Left lobe of liver (tissue), 2 donors: Measurements from ENCODE around the gene ZCWPW1. TPM values are rescaled to one million over a fixed set of nuclear protein-coding genes. Genes with fewer than 3 reads are reported as not detected.
"Not testable (repeated sequence)": the region's sequence is repeated elsewhere in the genome, so short reads cannot be mapped to it uniquely, and the experiment has no call there.

Source experiments
- ATAC-seq: fragments of 200-7000 bp; cut with Tn5 transposase; one replicate; pipeline ENCODE4 v1.9.1; 2020; ENCODE audit warnings: mild to moderate bottlenecking, moderate library complexity
- DNase-seq: peaks from one replicate; pipeline ENCODE4 v3.0.0-alpha.2; 2020; ENCODE audit warnings: low spot score
- total RNA-seq: library from RNA; stranded (reverse); gene quantifications from one replicate; pipeline ENCODE4 v1.2.1, GENCODE V29; 2021
- donor health status: DM: no; HTN: no; CAD: no; lungs with moderate emphysema.
- donor health status: DM: no; HTN: yes; CAD: no.

ZCWPW1 gene
- total RNA-seq, 1 donor from 2014 or later = 4.4 TPM

DNA sequence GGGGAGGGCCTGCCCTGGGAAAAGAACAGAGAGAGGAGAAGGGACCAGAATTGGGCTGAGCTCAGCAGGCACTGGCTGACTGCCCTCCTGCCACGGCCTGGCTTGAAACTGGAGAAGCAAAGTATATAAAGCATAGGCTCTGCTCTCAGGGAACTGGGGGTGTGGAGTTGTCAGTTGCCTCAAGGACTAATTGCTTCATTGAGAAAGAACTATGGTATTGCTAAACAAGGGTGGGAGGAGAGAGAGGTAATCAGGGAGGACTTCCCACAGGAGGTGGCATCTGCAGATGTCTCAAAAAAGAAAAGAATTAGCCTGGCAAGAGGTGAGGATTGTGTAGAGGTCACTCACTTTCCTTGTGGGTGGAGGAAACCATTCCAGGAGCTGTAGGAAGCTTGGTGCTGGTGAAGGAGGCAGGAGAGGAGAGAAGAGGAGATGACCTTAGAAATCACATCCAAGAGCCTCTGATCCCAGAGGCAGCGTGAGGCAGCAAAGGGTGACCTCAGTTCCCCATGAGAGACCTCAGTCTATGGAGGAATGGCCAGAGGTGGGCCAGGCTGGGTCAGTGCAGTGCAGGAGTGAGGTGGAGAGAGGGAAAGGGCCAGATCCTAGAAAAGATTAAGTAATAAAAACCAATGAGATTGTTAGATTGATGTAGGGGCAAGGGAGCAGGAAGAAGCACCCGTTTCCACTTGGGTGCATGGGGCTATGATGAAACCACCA lies 68.2 kb downstream of the ZCWPW1 start:
- ATAC-seq (no peak), DNase-seq (no peak)

DNA sequence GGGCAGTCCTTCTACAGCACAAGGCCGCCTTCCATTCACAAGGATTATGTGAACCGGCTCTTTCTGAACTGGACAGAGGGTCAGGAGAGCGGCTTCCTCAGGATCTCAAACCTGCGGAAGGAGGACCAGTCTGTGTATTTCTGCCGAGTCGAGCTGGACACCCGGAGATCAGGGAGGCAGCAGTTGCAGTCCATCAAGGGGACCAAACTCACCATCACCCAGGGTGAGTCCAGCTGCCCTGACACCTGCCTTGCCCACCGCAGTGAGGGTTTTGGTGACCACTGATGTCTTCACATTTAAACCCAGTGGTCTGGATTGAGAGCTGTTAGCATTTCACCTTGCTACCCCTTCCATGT lies 69.7 kb downstream of the ZCWPW1 start:
- DNase-seq (no peak), ATAC-seq (no peak)

GRCh38 chr7:100358027-100358856 lies 70.3 kb downstream of the ZCWPW1 start, which contains the start of gene PILRB:
TSS of gene PILRB (plus strand) at chr7:100358117. CDS start at chr7:100358303, 186 bp downstream.
- ATAC-seq (no peak), DNase-seq (no peak)

- DNase-seq (no peak), ATAC-seq (no peak)
Observed at GRCh38 chr7:100357131-100357561, 71.4 kb downstream of the ZCWPW1 start.

- no peak for ATAC-seq
- no peak for DNase-seq
Observed at GRCh38 chr7:100356416-100357068, 72.0 kb downstream of the ZCWPW1 start.

DNA sequence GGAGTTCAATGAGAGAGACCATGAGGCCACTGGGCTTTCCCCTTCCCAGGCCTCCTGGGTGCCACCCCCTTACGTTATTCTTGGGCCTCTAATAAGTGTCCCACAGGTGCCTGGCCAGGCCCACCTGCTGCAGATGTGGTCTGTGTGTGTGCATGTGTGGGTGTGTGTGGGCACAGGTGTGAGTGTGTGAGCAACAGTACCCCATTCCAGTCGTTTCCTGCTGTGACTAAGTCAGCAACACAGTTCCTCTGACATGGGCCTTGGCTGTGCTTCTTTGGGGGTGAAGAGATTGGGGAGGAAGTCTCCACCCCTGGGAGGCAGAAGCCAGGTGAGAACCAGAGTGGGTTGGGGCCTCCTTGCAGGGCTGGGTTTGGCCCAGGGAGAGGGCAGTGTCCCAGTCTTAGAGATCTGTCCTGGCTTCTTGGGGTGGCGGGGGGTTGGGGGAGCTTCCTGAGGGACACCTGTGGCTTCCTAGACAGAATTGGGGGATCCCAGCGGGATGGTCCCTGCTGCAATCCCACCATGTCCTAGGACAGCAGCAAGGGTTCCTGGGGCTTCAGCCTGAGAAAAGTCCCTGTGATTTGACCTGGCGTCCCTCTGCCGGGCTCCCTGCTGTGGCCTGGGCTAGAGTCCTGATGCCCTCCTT lies 74.7 kb downstream of the ZCWPW1 start:
- ATAC-seq = no peak
- DNase-seq = no peak

DNA sequence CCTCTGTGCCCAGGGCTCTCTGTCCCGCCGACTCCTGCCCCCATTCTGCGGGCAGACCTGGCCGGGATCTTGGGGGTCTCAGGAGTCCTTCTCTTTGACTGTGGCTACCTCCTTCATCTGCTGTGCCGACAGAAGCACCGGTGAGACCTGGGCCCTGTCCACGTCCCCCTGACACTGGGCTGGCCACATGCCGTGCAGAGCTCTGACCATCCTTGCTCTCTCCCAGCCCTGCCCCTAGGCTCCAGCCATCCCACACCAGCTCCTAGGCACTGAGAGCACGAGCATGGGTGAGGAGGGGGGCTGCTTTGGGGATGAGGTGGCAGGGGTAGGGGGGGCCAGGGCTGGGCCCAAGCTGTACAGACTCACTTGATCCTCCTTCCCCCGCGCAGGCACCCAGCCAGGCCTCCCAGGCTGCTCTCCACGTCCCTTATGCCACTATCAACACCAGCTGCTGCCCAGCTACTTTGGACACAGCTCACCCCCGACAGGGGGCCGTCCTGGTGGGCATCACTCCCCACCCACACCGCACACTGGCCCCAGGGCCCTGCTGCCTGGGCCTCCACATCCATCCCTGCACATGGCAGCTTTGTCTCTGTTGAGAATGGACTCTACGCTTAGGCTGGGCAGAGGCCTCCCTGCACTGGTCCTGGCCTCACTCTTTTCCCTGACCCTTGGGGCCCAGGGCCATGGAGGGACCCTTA lies 75.4 kb downstream of the ZCWPW1 start:
- ATAC-seq (no peak), DNase-seq (no peak)

GRCh38 chr7:100352230-100352781 lies 76.2 kb downstream of the ZCWPW1 start:
- not testable (repeated sequence) for DNase-seq, ATAC-seq

GRCh38 chr7:100351657-100352058 lies 76.8 kb downstream of the ZCWPW1 start:
- ATAC-seq (no peak), DNase-seq (no peak)

Other genes starting within 250 kb of the ZCWPW1 start
- 0.50 TPM for gene PVRIG, start 208.8 kb downstream of the ZCWPW1 start, total RNA-seq
- not detected for gene SPDYE3, start 121.0 kb downstream of the ZCWPW1 start, total RNA-seq
- 28.6 TPM for gene PILRB, start 70.6 kb downstream of the ZCWPW1 start, total RNA-seq
- gene PILRA, start 55.2 kb downstream of the ZCWPW1 start, total RNA-seq = 1.4 TPM
- 23.1 TPM for gene MEPCE, start 1.1 kb upstream of the ZCWPW1 start, total RNA-seq
- 13.8 TPM for gene PPP1R35, start 7.8 kb upstream of the ZCWPW1 start, total RNA-seq
- gene SPACDR, start 35.6 kb upstream of the ZCWPW1 start, total RNA-seq = not detected
- gene TSC22D4, start 50.5 kb upstream of the ZCWPW1 start, total RNA-seq = 16.9 TPM
- gene NYAP1, start 55.2 kb upstream of the ZCWPW1 start, total RNA-seq = 0.38 TPM
- 87.8 TPM for gene AGFG2, start 110.5 kb upstream of the ZCWPW1 start, total RNA-seq
- 0.86 TPM for gene SAP25, start 145.2 kb upstream of the ZCWPW1 start, total RNA-seq
- 31.6 TPM for gene LRCH4, start 157.4 kb upstream of the ZCWPW1 start, total RNA-seq
- 1.0 TPM for gene FBXO24, start 157.6 kb upstream of the ZCWPW1 start, total RNA-seq
- 71.8 TPM for gene PCOLCE, start 173.7 kb upstream of the ZCWPW1 start, total RNA-seq
- 20.3 TPM for gene MOSPD3, start 183.8 kb upstream of the ZCWPW1 start, total RNA-seq
- gene TFR2, start 212.8 kb upstream of the ZCWPW1 start, total RNA-seq = 689 TPM
- not detected for gene ACTL6B, start 227.7 kb upstream of the ZCWPW1 start, total RNA-seq
- 80.9 TPM for gene GNB2, start 245.0 kb upstream of the ZCWPW1 start, total RNA-seq